Endothelial cell (in vitro differentiated cells): Measurements from ENCODE around the gene FSCN2. TPM values are rescaled to one million over a fixed set of nuclear protein-coding genes. Genes with fewer than 3 reads are reported as not detected.

Source experiments
- DNase-seq: peaks from one replicate; pipeline ENCODE4 v3.0.0; 2021; ENCODE audit warnings: low spot score
- H3K27ac Mint-ChIP-seq: one replicate; pipeline ENCODE4 v1.8.0; 2021; ENCODE audit warnings: mixed read lengths, inconsistent platforms; ENCODE audit not compliant: unreplicated experiment
- H3K27me3 Mint-ChIP-seq: one replicate; pipeline ENCODE4 v1.8.0; 2021; ENCODE audit warnings: mild to moderate bottlenecking, moderate library complexity, mixed read lengths, inconsistent platforms; ENCODE audit not compliant: unreplicated experiment
- H3K36me3 Mint-ChIP-seq: one replicate; pipeline ENCODE4 v1.8.0; 2021; ENCODE audit warnings: mild to moderate bottlenecking, low read depth, mixed read lengths, inconsistent platforms; ENCODE audit not compliant: unreplicated experiment
- H3K4me1 Mint-ChIP-seq: one replicate; pipeline ENCODE4 v1.8.0; 2021; ENCODE audit warnings: mild to moderate bottlenecking, mixed read lengths, inconsistent platforms; ENCODE audit not compliant: unreplicated experiment
- H3K4me3 Mint-ChIP-seq: one replicate; pipeline ENCODE4 v1.8.0; 2021; ENCODE audit warnings: mild to moderate bottlenecking, mixed read lengths, inconsistent platforms; ENCODE audit not compliant: unreplicated experiment
- H3K9me3 Mint-ChIP-seq: one replicate; pipeline ENCODE4 v1.8.0; 2021; ENCODE audit warnings: mixed read lengths, inconsistent platforms; ENCODE audit not compliant: unreplicated experiment
- CTCF ChIP-seq: fragments of 200-600 bp; sonication (generic); IDR thresholded peaks from one replicate; pipeline ENCODE4 v1.5.0; 2021; ENCODE audit warnings: antibody characterized with exemption; ENCODE audit not compliant: unreplicated experiment
- total RNA-seq: library from RNA; stranded (reverse); fragmentation: NEBNext Ultra II Directional; extraction: Animal tissue kit (Norgen Biotek cat#: 25700); gene quantifications from one replicate; pipeline ENCODE4 v1.2.1, GENCODE V29; 2021; ENCODE audit not compliant: unreplicated experiment

The FSCN2 gene
- total RNA-seq, 1 donor from 2014 or later, result 1.5 TPM

DNA sequence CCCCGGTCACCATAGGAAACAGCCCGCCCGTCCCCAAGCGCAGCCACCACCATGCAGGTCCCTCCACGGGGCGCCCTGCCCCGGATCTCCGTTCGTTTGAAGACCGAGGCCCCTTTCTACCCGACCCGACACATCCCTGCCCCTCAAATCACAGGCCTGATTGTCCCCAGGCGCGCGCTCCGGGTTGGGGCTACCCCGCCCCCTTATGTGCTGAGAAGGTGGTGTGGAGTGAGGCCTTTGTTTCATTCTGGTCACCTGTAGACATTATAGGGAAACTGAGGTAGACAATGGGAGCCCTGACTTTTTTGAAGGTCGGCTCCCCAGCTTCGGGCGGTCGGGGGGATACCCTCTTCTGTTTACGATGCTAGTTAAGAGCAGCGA lies 14.8 kb upstream of the FSCN2 start:
- H3K4me1 Mint-ChIP-seq, result peaks cover 35% of the 10 kb centered on the region
- H3K36me3 Mint-ChIP-seq, result peaks cover 35% of the 10 kb centered on the region
- H3K4me3 Mint-ChIP-seq, result peak overlapping the region; percentile 86
- peak; percentile 58 for DNase-seq
- peak overlapping the region; percentile 90 for H3K27ac Mint-ChIP-seq
- peaks cover 35% of the 10 kb centered on the region for H3K27me3 Mint-ChIP-seq
- H3K9me3 Mint-ChIP-seq, result no peaks in the 10 kb centered on the region
- no peak for TF ChIP-seq CTCF

DNA sequence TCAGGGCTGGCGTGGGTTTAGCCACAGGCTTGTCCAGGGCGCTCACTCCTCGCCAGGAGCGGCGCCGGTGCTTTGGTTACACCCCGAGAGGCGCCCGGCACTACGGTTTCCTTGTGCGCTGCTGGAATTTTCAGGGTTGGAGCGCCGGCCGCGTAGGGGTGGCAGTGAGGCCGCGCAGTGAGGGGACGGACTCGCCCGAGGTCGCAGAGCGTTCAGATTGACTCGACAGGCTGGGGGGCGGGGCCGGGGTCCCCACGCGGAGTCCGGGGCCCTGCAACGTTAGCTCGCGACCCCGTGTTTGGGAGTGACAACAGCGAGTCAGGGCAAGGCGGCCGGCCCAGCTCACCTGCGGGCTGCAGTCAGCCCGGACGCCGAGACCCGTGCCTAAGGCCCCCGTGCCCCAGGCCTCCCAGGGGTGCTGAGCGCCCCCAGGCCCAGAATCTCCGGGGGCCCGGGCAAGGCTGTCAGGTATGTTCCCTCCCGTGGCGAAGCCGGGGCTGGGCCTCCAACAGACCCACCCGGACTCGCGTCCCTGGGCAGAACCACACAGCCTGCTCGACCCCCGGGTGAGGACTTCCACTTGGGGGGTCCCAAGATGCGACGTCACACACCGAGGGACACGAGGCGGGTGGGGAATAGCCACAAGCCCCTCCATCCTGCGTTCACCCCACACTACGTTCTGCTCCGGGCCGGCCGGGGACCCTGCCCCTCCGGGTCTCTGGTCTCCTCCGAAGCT lies 14.3 kb upstream of the FSCN2 start:
- H3K4me3 Mint-ChIP-seq, result peak overlapping the region; percentile 86
- TF ChIP-seq CTCF, result no peak
- H3K4me1 Mint-ChIP-seq, result peaks cover 35% of the 10 kb centered on the region
- peaks cover 35% of the 10 kb centered on the region for H3K27me3 Mint-ChIP-seq
- peaks cover 33% of the 10 kb centered on the region for H3K36me3 Mint-ChIP-seq
- DNase-seq, result peak; percentile 75
- no peaks in the 10 kb centered on the region for H3K9me3 Mint-ChIP-seq
- peak overlapping the region; percentile 90 for H3K27ac Mint-ChIP-seq

GRCh38 chr17:81514489-81514738 lies 13.8 kb upstream of the FSCN2 start:
- H3K4me1 Mint-ChIP-seq, result peaks cover 30% of the 10 kb centered on the region
- H3K9me3 Mint-ChIP-seq, result no peaks in the 10 kb centered on the region
- TF ChIP-seq CTCF, result no peak
- peaks cover 28% of the 10 kb centered on the region for H3K36me3 Mint-ChIP-seq
- peaks cover 35% of the 10 kb centered on the region for H3K27me3 Mint-ChIP-seq
- DNase-seq, result no peak
- H3K27ac Mint-ChIP-seq, result no peak overlapping the region
- H3K4me3 Mint-ChIP-seq, result no peak overlapping the region

DNA sequence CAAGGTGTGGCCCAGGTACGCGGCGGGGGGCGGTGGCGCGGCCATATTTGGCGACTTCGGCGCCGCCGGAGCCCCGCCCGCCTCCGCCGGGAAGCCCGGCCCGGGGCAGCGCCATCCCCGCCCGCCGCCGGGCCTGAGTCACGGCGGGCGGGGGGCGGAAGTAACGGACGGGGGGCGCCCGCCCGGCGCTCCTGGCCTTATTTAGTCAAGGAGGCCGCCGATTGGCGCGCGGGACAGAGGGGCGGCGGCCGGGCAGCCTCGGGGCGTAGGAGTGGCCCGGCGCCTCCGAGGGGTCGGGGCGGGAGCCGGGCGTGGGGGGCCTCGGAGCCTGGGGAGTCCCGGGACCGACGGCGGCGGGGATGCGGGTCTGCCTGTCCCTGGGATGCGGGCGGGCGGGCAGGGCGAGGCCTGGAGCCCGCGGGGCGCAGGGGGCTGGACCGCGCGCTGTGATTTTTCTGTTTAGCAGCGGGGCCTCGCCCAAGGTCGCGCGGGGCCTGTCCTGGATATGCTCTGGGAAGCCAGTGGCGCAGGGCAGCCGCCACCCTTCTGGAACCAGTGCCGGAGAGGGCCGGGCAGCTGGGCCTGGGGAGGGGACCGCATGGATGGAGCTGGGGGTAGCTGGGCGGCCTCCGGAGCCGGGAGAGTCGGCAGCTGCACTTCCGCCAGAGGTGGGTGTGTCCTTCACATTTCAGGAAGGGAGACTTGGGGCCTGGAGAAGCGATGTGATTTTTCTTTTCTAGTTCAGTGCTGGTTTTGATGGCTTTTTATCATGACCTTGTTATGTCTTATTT lies 13.2 kb upstream of the FSCN2 start:
- peak overlapping the region; percentile 85 for H3K27ac Mint-ChIP-seq
- no peak for TF ChIP-seq CTCF
- DNase-seq, result peak; percentile 54

GRCh38 chr17:81515530-81516041 lies 12.6 kb upstream of the FSCN2 start:
- no peak for DNase-seq
- peak overlapping the region; percentile 93 for H3K4me3 Mint-ChIP-seq
- peaks cover 31% of the 10 kb centered on the region for H3K27me3 Mint-ChIP-seq
- TF ChIP-seq CTCF, result no peak
- H3K9me3 Mint-ChIP-seq, result no peaks in the 10 kb centered on the region
- peak overlapping the region; percentile 85 for H3K27ac Mint-ChIP-seq
- H3K4me1 Mint-ChIP-seq, result peaks cover 21% of the 10 kb centered on the region
- peaks cover 18% of the 10 kb centered on the region for H3K36me3 Mint-ChIP-seq

More for the DNA sequence above, 13.2 kb upstream of the FSCN2 start:
- Mint-ChIP-seq H3K27me3 (peaks cover 33% of the 10 kb centered on the region), H3K36me3 (peaks cover 23% of the 10 kb centered on the region), H3K4me1 (peaks cover 25% of the 10 kb centered on the region), H3K4me3 (peak overlapping the region; percentile 93), H3K9me3 (no peaks in the 10 kb centered on the region)
